Activated naive CD4-positive, alpha-beta T cell (primary cell): Measurements from ENCODE around the gene CDH22.

ENCODE experiments used
- DNase-seq, 4 experiments: peaks; one replicate each; lab custom pipeline; 2025; lab: John Stamatoyannopoulos, UW

The CDH22 gene

GRCh38 chr20:46268131-46268614, 40.1 kb downstream of the CDH22 start:
- DNase-seq = no peak

DNA sequence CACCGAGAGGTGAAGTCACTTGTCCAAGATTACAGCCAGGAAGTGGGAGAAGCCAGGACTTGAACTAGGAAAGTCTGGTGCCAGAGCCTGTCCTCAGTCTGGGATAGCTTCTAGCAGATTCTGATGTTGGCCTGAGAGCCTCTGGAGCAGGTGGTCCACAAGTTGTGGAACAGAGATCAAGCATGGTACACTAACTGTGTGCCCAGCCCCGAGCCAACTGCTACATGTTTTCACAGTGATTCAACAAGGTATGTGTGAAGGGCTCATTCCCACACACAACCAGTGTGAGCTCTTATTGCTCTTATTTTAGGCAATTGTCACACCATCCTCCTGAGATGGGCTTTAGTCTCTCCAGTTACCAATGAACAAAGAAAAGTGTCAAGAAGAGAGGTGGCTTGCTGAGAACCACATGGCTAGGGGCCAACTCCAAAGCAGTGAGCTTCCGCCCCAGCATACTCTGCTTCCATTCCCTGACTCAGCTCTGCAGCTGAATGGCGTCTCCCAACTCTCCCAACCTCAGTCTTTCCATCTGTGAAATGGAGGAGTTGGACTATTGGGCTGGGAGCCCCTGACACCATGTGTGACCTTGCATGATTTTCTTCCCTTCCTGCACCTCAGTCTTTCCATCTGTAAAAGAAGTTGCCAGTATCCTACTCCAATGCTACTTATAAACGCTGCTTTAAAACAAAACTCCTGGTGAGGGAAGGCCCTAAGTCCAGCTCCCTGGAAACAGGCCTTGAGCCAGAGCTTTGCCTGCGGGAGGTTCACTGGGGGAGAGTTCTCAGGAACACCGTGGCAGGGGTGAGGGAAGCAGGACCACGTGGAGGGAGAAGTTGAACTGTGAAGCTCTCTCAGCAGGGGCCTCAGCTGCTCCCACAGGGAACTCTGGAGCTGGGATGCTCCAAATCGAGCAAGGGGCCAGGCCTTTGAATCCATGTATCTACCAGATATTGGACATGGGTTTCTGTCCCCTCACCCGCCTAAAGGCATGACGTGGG, 40.9 kb downstream of the CDH22 start:
- DNase-seq = no peak

GRCh38 chr20:46265539-46265938, 42.8 kb downstream of the CDH22 start:
- no peak for DNase-seq

DNA sequence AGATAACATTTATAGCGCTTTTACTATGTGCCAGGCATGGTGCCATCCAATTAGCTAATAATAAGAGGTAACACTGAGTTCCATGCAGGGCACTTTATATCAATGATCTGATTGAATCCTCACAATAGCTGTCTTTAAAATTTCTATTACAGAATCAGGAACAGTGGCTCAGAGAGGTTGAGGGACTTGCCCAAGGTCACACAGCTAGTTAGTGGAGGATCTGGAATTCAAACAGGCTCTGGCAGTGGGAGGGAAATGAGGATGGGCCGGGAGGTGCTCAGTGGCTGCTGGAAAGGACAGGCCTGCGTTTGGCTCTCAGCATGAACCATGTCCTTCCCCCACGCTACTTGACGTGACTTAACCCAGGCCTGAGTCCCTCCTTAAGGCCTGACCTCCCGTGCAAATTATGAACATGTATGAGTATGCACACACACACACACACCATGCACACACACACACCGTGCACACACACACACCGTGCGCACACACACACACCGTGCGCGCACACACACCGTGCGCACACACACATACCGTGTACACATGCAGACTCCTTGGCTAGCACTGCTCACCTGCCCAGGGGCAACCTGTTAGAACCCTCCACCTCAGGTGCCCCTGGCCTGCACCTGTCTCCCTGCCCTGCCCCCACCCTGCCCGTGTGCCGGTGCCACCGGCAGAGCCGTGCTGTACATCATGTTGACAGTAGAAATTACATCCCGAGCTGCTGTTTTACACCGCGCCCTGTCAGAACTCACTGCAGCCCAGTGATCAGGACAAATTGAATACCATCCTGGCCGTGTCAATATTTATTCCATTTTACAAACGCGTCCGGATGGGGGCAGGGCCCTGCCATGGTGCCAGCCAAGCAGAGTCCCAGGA, 43.7 kb downstream of the CDH22 start:
- no peak for DNase-seq

GRCh38 chr20:46261456-46262253, 46.6 kb downstream of the CDH22 start:
- DNase-seq = no peak

- DNase-seq = no peak
Observed at GRCh38 chr20:46260936-46261454, 47.3 kb downstream of the CDH22 start.

- no peak for DNase-seq
Observed at GRCh38 chr20:46260480-46260879, 47.8 kb downstream of the CDH22 start.

- DNase-seq = no peak
Observed at GRCh38 chr20:46259260-46259859, 48.9 kb downstream of the CDH22 start.

DNA sequence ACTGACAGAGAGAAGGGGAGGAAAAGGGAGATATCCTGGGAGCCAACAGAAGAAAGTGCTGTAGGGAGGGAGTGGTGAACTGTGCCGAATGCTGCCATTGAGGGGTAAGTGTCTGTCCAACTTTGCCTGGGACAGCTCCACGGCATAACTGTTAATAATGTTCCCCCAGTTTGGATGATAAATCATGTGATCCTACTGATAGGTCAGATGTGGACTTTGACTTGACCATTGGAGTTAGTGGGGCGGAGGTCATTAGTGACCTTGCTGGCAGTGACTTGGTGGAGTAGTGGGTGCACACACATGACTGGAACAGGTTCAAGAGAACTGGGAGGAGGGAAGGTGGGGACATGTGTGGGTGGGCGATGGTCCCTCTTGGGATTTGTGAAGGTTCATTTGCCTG, 50.4 kb downstream of the CDH22 start:
- no peak for DNase-seq

DNA sequence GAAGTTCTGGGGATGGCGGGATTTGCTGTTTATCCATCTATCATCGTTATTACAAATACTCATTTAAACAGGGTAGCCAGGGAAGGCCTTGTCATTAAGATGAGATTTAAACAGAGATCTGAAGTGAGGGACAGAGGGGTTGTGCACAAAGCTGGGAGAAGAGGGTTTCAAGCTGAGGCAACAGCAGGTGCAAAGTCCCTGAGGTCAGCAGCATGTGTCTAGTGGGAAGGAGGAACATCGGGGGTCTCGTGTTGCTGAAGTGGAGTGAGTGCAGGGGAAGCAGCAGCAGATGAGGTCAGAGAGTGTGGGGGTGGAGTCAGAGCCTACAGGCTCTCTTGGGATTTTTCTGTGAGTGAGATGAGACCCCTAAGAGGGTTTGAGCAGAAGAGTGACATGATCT, 52.0 kb downstream of the CDH22 start:
- DNase-seq = no peak

DNA sequence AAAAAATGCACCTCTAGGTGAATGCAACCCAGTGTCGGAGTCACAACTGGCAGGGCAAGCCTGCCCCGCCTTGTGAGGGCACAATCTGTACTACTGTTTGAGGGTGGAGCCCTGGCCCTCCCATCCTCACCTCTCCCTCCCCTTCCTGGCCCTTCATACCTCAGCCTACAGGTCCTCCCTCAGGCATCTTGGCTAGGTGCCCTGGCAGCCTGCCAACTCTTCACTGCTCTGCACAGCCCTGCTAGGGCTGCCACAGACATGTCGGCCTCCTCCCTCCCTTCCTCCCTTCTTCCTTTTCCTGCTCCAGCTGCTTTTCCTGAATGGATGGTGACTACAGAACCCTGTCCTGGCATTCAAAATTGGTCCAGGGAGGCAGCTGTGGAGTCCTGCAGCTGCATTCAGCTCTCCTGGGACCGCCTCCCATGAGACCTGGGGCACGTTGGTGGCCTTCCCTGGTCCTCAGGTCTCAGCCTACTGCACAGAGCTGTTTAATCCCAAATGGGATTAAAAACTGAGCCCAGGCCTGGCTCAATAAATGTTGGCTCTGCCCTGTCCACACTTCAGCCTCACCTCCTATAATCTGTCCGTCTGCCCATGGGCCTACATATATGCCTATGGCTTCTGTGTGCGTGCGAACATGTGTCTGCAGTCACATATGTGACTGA, 52.7 kb downstream of the CDH22 start:
- DNase-seq = peak in 1 of 4 experiments; percentile 24

DNA sequence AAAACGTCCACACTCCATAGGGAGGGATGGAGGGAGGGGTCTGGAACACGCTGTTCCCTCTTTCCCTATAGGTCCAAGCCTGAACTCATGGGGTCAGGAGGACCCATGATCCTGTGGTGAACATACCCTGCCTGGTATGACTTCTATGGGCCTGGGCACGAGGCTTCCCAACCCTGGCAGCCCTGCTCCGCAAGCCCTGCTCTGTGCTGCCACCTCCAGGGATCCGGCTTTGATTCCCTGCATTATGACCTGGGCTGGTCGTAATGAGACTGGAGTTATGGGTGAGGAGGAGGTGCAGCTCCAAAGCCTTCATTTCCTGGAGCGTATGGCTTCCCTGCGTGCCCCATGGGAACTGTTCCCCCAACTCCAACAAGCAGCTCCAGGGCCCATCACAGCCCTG, 54.9 kb downstream of the CDH22 start:
- DNase-seq = no peak

DNA sequence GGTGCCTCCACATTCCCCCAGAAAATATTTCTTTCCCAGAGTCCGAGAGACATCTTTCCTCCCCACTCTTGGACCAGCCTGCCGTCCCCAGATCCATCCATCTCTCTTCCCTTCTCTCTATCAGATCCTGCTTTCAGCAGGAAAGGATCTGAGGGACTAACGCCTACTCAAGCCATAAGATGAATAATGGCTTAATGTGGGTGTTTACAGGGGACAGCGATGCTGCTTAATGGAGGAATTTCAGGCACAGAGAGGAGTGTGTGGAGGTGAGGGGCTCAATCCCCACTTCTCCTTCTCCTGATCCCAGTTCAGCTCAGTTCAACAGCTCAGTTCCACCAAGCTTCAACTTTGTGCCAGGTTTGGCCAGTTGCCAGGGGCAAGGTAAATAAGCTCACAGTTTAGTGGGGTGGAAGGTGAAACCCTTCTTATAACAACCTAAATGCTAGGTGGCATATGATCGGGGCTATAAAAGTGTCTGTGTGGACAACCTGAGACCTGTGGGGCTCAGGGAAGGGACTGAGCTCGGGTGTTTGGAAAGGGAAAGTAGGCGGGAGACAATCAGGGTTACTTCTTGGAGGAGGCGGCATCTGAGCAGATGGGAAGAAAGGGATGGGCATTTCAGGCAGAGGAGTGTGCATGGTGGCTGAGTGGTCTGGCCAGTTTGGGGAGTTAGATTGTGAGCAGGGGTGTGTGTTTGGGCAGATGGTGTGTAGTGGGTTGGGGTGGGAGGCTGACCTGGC, 55.8 kb downstream of the CDH22 start:
- DNase-seq = no peak

GRCh38 chr20:46251211-46251673, 57.1 kb downstream of the CDH22 start:
- DNase-seq = no peak

- no peak for DNase-seq
Observed at GRCh38 chr20:46250772-46251171, 57.5 kb downstream of the CDH22 start.

GRCh38 chr20:46249671-46250070, 58.6 kb downstream of the CDH22 start:
- DNase-seq = no peak

DNA sequence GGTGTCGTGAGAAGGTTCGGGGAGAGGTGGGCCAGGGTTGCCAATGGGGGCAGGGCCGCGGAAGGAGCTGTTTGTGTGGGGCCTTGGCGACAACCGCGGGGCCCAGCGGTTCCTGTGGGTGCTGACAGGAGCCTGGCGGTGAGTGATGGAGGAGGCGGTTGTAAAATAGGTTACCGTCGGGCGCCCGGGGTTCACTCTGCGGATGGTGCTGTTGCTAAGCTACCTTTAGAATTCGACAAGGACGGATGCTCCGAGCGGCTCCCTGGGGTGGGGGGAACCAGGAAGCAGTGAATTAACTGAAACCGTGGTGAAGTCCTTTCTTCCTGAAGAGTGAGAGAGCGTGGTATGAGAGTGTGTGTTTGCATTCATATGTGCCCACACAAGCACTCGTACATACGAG, 61.7 kb downstream of the CDH22 start:
- no peak for DNase-seq

DNA sequence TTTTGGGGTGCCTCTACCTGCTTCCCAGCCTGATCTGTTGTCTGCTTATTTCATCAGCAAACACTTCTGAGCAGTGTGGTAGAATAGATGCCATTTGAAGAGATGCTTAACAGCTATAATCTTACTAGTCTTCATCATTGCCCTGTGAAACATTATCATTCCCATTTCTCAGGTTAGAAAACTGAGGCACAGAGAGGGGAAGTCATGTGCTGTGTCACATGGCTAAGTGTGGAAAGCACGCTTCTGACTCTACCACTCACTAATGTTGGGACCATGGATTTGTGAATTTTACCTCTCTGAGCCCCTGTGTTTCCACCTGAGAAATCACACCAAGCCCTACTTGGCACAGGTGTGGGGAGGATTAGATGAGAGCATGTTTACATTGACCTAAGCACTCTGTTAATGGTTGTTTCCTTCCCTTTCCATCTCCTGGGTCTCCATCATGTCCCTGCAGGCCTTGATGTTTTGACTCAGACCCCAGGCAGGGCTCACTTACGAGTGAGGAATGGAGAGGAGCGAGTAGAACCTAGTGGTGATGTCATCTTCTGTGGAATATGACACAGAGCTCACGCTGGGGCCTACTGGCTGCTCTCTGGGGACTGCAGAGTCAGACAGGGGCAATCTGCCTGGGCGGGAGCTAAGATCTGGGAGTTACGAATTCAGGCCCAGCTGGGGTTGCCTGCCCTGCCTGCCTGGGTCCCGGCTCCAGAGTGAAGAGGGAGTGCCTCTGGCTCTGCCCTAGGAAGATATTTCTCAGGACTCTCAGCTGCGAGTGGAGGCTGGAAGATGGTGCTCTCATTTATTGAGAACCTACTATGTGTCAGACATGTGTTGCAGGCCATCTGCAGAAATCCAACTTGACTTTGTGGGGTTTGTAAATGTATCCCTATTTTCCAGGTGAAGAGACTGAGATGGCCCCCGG, 64.3 kb downstream of the CDH22 start:
- DNase-seq = no peak

DNA sequence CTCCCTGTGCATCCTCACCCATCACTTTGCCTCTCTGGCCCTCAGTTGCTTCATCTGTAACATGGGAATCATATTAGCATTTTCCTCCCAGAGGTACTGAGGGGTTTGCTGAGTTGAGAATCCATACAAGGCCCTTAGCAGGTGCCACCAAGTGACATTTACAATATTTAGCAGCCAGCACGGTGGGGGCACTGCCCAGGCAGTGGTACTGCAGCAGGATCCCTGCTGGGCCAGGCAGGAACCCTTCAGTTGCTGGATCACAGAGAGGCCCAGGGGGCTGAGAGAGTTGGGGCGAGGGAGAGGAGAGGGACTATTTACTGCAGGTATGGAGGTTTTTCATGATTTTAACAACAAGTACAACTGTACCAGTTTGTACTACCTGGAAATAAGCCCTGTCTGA, 65.9 kb downstream of the CDH22 start:
- no peak for DNase-seq
